G401.6 (cell line): ENCODE data around the gene FOXN1.
"Not testable (repeated sequence)": the region's sequence is repeated elsewhere in the genome, so short reads cannot be mapped to it uniquely, and the experiment has no call there.

Source experiments
- FAIRE-seq: peaks from 2 replicates; lab custom pipeline; 2012; peaks lifted over from hg19 to GRCh38; lab: Jason Lieb, UNC

The FOXN1 gene

DNA sequence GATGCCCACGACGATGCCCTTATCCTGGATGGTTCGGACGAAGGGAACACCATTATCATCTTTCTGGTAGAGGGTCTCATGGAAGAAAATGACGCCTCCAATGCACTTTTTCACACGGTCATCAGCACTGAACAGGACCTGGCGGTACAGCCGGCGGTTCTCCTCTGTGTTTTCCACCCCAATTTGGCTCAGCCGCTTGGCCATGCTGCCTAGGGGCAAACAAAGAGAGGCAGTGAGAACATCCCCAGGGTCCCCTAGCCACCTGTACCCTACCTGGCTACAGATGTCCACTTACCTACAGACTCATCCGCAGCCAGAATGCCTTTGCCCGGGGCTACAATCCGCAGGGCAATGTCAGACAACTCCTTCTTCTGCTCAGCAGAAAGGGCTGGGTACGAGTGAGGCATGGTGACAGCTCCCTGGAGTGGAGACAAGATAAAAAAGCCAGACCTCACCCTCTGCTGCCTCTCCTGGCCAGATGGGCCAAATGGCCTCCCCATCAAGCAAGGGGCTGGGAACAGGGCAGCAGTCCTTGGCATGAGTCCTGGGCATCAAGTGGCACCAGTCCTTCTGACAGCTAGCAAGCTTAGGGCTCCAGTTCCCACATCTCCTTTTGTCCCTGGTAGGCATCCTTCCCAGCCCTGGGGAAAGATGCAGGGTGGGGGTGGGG, 69.1 kb downstream of the FOXN1 start:
- no peak for FAIRE-seq

DNA sequence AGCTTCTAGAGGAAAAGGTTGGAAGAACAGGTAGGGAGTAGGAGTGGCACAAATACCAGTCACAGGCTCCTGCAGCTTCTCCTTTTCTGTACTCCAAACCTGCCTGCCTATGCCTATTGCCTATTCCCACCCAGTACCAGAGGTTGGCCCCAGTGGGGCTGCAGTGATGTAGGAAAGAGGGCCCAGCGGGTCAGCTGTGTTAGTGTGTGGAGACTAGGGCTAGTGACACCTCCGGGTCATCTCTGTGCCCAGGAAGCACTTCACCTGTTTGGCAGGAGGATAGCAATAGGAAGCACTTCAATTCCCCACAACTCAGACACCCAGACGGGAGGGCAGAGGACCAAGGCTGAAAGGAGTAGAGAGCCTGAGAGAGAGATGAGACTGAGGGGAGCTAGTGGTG, 69.9 kb downstream of the FOXN1 start:
- not testable (repeated sequence) for FAIRE-seq

DNA sequence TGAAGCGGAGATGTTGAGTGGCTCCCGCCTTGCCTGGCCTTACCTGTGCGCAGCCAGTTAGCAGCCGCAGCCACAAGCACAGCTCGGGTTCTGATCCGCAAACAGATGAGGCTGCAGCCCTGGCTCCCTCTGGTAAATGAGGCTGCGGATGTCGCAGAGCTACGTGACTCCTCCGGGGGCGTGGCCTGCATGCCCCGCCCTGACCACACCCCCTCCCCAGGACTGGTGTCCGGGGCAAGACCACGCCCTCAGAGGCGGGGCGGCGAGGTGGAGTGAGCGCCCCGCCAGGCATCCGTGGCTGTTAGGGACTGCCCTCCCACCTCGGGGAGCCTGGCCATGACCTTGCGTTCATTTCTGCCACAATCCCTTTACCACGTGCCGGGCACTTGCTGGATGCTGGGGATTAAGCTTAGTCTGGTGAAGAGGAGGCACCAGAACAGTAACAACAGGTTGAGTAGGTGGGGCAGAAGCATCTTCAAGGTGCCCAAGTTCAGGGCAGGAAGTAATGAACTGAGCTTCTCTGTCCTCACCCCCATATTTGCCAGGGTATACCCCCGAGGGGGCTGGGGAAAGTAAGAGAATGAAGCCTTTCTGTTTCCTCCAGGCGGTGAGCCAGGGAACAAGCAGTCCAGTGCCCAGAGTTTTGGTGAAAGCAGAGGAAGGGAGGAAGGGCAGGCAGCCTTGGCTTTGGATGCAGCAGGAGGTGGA, 70.8 kb downstream of the FOXN1 start, which contains the start of gene ALDOC:
ALDOC (minus strand) TSS at position 138 of the 708 bp plus-strand sequence. CDS start 1,363 bp downstream, outside the sequence.
- FAIRE-seq, result peak; percentile 61

DNA sequence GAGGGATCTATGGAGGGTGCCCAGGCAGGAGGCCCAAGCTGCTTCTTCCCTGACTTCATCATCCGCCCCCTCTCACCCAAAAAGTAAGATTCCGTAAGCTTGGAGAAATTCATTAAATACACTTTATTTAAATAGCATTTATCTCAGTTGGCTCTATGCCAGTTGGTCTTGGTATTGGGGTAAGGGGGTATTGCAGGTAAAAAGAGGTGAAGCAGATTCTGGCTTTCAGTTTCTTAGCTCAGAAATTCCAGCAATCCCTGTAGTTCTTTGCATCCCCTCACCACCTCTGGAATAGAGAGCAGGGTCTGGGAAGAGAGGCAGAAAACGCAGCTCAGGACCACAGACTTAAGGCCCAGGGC, 71.3 kb downstream of the FOXN1 start:
- FAIRE-seq, result no peak

DNA sequence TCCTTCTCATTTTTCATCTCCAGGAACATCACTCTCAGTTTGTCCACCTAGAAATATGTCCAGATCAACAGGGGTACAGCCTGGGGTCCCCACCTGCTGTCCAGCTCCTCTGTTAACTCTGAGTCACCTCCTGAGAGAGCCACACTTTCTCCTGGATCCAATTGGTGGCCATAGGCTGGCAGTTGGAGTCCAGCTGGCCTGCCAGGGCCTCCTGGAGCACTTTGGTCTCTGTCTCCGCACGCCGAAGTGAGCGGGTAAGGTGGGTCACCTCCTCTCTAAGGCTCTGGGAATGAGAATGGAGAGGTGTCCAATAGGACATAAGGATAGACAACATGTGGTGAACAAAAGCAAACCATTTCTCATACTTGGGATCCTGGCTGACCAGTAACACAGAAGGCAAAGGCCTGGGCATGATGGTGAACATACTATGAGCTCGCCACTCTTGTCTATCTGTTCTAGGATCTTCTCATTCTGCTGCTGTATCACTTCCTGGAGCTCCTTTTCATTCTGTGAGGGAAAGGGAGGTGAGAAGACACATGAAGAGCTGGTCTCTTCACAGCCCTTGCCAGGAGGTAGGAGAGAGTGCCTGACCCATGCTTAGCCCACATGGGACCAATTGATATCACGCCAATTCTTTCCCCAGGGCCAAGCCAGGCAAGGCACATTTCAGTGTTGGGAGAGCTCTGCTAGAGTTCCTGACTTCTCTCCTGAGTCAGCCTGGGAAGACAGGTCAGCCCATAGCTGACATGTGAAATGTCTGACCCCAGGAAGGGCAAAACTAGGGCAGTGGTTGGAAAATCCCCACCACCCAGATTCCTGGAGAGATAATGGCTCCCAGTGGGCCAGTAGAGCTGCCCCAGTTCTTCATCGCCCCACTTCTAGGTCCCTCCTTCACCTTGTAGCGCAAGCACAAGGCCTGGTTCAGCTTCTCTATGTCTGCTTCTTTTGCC, 72.4 kb downstream of the FOXN1 start:
- no peak for FAIRE-seq

DNA sequence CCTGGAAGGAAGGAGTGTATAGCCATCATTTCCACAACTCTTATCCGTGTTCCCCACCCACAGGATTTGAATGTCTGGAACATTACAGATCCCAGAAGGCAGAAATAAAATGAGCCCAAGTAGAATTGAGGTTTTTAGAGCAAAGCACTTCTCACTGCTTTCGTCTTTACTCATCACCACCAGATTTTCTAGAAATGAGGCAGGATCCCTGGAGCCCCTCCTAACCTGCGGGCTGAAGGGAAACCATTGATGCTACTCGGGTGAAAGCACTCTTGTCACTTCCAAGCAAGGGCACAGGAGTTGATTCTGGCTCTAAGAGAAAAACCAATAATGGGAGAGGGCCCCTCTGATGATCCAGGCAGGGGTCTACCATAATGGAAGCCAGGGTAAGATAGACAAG, 73.4 kb downstream of the FOXN1 start:
- no peak for FAIRE-seq

DNA sequence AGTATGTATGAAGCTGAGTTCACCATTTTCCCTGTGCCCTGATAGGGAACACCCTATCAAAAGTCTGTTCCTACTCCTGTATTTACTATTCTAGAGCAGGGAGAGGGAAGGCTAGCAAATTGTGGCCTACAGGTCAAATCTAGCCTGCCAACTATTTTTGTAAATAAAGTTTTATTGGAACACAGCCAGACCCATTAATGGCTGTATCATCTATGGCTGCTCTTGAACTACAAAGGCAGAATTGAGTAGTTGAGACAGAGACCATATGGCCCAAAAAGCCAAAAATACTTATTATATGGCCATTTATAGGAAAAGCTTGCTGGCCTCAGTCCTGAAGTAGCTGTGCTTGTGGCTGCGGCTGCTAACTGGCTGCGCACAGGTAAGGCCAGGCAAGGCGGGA, 74.8 kb downstream of the FOXN1 start:
- FAIRE-seq, result no peak

DNA sequence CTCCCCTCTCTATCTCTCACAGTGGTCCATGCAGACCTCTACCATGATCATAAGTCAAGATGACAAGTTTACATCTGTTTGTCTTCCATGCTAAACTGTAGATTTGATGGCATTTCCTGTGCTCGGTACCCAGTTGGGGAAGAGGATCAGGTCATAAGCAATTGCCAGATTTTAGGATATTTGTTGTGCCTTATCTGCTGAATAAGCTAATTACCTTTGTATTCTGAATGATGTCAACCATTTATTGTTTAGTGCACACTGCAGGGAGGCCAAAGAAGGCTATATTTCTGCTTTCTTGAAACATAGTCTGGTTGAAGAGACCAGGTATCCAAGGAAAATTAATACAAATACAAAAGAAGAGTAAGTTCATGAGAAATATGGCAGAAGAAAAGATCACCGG, 76.4 kb downstream of the FOXN1 start:
- no peak for FAIRE-seq

DNA sequence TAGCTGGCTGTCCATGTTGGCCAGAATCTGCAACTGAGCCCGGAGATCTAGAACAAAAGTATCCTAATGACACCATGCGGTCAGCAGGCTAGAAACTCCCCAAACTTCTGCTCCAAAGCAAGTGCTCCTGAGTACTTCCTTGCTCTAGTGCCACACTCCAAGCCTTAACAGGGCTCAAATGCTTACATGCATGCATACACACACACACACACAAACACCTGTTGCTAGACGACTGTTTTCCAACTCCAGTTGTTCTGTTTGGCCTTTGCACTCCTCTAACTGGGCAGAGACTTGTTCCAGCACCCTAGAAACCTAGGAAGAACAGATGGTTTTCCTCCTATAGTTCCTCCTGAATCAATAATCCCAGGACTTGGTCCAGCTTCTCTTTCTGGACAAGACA, 78.3 kb downstream of the FOXN1 start:
- no peak for FAIRE-seq

DNA sequence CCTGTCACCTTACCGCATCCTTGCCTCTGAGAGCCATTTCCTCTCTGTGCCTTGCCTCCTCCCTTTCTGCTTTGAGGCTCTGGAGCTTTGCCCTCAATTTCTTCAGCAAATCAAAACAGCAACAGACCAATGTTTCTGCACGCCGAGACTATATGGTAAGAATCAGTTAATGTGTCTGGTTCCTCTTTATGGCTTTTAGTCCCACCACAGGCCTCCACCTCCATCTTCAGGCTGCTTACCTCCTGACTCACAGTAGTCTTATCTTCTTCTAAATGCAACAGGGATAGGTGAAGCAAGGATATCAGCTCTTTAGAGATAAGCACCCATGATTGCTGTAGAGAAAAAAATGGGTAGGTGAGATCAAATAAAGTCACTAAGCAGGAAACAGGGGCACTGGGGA, 79.7 kb downstream of the FOXN1 start:
- FAIRE-seq, result no peak
